H1 (cell line): ENCODE results near the gene NXPH4. TPM values are rescaled to one million over a fixed set of nuclear protein-coding genes. Genes with fewer than 3 reads are reported as not detected.

Source experiments
- polyA plus RNA-seq, 7 experiments: library from polyadenylated mRNA; depleted of rRNA in 3 of 7; stranded (reverse) in 5 of 7; unstranded in 2 of 7; fragments of >200 nt in 5 of 7; fragments of 200-250 nt in 2 of 7; gene quantifications; 1 replicate in 5 of 7; 2 replicates in 1 of 7; 4 replicates in 1 of 7; pipeline versions ENCODE4 v1.2.1 to v1.2.3, GENCODE V29; 2011 to 2013; ENCODE audit warnings: missing spikeins in 2 of 7, mixed read lengths in 2 of 7
- total RNA-seq: library from RNA; stranded (reverse); fragmentation: NEBNext Ultra II Directional; extraction: Animal tissue kit (Norgen Biotek cat#: 25700); gene quantifications from 2 replicates; pipeline ENCODE4 v1.2.1, GENCODE V29; 2021
- TF ChIP-seq, protein P1 (sequence below): fragments of 300-600 bp; sonication (generic); IDR thresholded peaks from 2 replicates; pipeline ENCODE4 v1.7.1; 2012; ENCODE audit warnings: low read length, moderate library complexity, mild to moderate bottlenecking, inconsistent platforms; ENCODE audit not compliant: insufficient replicate concordance

Gene NXPH4
- total and polyA plus RNA-seq, 2 of the 8 experiments (the other 6 are each of a cell fraction or from before 2014, with no cell fraction given), result 0.92 to 1.7 TPM

GRCh38 chr12:57180321-57180989 lies 36.1 kb upstream of the NXPH4 start (continued):
- TF ChIP-seq, protein P1, sequence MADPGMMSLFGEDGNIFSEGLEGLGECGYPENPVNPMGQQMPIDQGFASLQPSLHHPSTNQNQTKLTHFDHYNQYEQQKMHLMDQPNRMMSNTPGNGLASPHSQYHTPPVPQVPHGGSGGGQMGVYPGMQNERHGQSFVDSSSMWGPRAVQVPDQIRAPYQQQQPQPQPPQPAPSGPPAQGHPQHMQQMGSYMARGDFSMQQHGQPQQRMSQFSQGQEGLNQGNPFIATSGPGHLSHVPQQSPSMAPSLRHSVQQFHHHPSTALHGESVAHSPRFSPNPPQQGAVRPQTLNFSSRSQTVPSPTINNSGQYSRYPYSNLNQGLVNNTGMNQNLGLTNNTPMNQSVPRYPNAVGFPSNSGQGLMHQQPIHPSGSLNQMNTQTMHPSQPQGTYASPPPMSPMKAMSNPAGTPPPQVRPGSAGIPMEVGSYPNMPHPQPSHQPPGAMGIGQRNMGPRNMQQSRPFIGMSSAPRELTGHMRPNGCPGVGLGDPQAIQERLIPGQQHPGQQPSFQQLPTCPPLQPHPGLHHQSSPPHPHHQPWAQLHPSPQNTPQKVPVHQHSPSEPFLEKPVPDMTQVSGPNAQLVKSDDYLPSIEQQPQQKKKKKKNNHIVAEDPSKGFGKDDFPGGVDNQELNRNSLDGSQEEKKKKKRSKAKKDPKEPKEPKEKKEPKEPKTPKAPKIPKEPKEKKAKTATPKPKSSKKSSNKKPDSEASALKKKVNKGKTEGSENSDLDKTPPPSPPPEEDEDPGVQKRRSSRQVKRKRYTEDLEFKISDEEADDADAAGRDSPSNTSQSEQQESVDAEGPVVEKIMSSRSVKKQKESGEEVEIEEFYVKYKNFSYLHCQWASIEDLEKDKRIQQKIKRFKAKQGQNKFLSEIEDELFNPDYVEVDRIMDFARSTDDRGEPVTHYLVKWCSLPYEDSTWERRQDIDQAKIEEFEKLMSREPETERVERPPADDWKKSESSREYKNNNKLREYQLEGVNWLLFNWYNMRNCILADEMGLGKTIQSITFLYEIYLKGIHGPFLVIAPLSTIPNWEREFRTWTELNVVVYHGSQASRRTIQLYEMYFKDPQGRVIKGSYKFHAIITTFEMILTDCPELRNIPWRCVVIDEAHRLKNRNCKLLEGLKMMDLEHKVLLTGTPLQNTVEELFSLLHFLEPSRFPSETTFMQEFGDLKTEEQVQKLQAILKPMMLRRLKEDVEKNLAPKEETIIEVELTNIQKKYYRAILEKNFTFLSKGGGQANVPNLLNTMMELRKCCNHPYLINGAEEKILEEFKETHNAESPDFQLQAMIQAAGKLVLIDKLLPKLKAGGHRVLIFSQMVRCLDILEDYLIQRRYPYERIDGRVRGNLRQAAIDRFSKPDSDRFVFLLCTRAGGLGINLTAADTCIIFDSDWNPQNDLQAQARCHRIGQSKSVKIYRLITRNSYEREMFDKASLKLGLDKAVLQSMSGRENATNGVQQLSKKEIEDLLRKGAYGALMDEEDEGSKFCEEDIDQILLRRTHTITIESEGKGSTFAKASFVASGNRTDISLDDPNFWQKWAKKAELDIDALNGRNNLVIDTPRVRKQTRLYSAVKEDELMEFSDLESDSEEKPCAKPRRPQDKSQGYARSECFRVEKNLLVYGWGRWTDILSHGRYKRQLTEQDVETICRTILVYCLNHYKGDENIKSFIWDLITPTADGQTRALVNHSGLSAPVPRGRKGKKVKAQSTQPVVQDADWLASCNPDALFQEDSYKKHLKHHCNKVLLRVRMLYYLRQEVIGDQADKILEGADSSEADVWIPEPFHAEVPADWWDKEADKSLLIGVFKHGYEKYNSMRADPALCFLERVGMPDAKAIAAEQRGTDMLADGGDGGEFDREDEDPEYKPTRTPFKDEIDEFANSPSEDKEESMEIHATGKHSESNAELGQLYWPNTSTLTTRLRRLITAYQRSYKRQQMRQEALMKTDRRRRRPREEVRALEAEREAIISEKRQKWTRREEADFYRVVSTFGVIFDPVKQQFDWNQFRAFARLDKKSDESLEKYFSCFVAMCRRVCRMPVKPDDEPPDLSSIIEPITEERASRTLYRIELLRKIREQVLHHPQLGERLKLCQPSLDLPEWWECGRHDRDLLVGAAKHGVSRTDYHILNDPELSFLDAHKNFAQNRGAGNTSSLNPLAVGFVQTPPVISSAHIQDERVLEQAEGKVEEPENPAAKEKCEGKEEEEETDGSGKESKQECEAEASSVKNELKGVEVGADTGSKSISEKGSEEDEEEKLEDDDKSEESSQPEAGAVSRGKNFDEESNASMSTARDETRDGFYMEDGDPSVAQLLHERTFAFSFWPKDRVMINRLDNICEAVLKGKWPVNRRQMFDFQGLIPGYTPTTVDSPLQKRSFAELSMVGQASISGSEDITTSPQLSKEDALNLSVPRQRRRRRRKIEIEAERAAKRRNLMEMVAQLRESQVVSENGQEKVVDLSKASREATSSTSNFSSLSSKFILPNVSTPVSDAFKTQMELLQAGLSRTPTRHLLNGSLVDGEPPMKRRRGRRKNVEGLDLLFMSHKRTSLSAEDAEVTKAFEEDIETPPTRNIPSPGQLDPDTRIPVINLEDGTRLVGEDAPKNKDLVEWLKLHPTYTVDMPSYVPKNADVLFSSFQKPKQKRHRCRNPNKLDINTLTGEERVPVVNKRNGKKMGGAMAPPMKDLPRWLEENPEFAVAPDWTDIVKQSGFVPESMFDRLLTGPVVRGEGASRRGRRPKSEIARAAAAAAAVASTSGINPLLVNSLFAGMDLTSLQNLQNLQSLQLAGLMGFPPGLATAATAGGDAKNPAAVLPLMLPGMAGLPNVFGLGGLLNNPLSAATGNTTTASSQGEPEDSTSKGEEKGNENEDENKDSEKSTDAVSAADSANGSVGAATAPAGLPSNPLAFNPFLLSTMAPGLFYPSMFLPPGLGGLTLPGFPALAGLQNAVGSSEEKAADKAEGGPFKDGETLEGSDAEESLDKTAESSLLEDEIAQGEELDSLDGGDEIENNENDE, result no peak
